ENCODE measurements around the gene PPP1R14B.
A peak's percentile ranks its signal among the peaks of the same experiment; 100 is the strongest.
"Not testable (repeated sequence)": the region's sequence is repeated elsewhere in the genome, so short reads cannot be mapped to it uniquely, and the experiment has no call there.

The PPP1R14B gene

GRCh38 chr11:64248578-64248977 is 1.8 kb upstream of the PPP1R14B start:
- no peak for DNase-seq (ENCODE audit: insufficient read length, low spot score)
- no peak for FAIRE-seq
- TF ChIP-seq POU2F2 (IDR thresholded peaks at IDR 0.05; ENCODE audit: low read depth, low read length) (no peak), PAX5 (IDR thresholded peaks at IDR 0.05; ENCODE audit: insufficient read depth, low read length, severe bottlenecking) (no peak), POLR2AphosphoS5 (IDR thresholded peaks at IDR 0.05; ENCODE audit: low read depth, low read length) (no peak), POLR2A (IDR thresholded peaks at IDR 0.05; ENCODE audit: low read depth, low read length) (no peak), SPI1 (IDR thresholded peaks at IDR 0.05; ENCODE audit: low read depth, low read length) (no peak), TAF1 (IDR thresholded peaks at IDR 0.05; ENCODE audit: low read depth, low read length) (no peak)

- FAIRE-seq (no peak), DNase-seq (ENCODE audit: insufficient read length, low spot score) (no peak)
- TF ChIP-seq POLR2A (IDR thresholded peaks at IDR 0.05; ENCODE audit: low read depth, low read length) (no peak), PAX5 (IDR thresholded peaks at IDR 0.05; ENCODE audit: insufficient read depth, low read length, severe bottlenecking) (no peak), POU2F2 (IDR thresholded peaks at IDR 0.05; ENCODE audit: low read depth, low read length) (no peak), TAF1 (IDR thresholded peaks at IDR 0.05; ENCODE audit: low read depth, low read length) (no peak), POLR2AphosphoS5 (IDR thresholded peaks at IDR 0.05; ENCODE audit: low read depth, low read length) (no peak), SPI1 (IDR thresholded peaks at IDR 0.05; ENCODE audit: low read depth, low read length) (no peak)
Measured at GRCh38 chr11:64247729-64248531, 1.2 kb upstream of the PPP1R14B start.

GRCh38 chr11:64246621-64246870 is 197 bp downstream of the PPP1R14B start:
- FAIRE-seq; DNase-seq (ENCODE audit: insufficient read length, low spot score): not testable (repeated sequence)

GRCh38 chr11:64245797-64246620 is 734 bp downstream of the PPP1R14B start:
- FAIRE-seq (peak; percentile 16), DNase-seq (ENCODE audit: insufficient read length, low spot score) (no peak)
- TF ChIP-seq POLR2AphosphoS5 (IDR thresholded peaks at IDR 0.05; ENCODE audit: low read depth, low read length) = no peak
- TF ChIP-seq POU2F2 (IDR thresholded peaks at IDR 0.05; ENCODE audit: low read depth, low read length) = no peak
- TF ChIP-seq TAF1 (IDR thresholded peaks at IDR 0.05; ENCODE audit: low read depth, low read length) = 0 out of 2 replicates have a peak, but pooled peaks have one; percentile 17
- TF ChIP-seq PAX5 (IDR thresholded peaks at IDR 0.05; ENCODE audit: insufficient read depth, low read length, severe bottlenecking) = no peak
- 0 out of 2 replicates have a peak, but pooled peaks have one; percentile 23 for TF ChIP-seq POLR2A (IDR thresholded peaks at IDR 0.05; ENCODE audit: low read depth, low read length)
- no peak for TF ChIP-seq SPI1 (IDR thresholded peaks at IDR 0.05; ENCODE audit: low read depth, low read length)

- TF ChIP-seq PAX5 (IDR thresholded peaks at IDR 0.05; ENCODE audit: insufficient read depth, low read length, severe bottlenecking) (no peak), POU2F2 (IDR thresholded peaks at IDR 0.05; ENCODE audit: low read depth, low read length) (no peak), POLR2A (IDR thresholded peaks at IDR 0.05; ENCODE audit: low read depth, low read length) (no peak), TAF1 (IDR thresholded peaks at IDR 0.05; ENCODE audit: low read depth, low read length) (no peak), POLR2AphosphoS5 (IDR thresholded peaks at IDR 0.05; ENCODE audit: low read depth, low read length) (no peak), SPI1 (IDR thresholded peaks at IDR 0.05; ENCODE audit: low read depth, low read length) (no peak; the same call in 1 of the 2 replicates)
- no peak for FAIRE-seq
- no peak for DNase-seq (ENCODE audit: insufficient read length, low spot score)
Measured at GRCh38 chr11:64245401-64245796, 1.3 kb downstream of the PPP1R14B start.

GRCh38 chr11:64244966-64245365 is 1.8 kb downstream of the PPP1R14B start:
- TF ChIP-seq POLR2AphosphoS5 (IDR thresholded peaks at IDR 0.05; ENCODE audit: low read depth, low read length) (peak; percentile 61; the same call in 1 of the 2 replicates), TAF1 (IDR thresholded peaks at IDR 0.05; ENCODE audit: low read depth, low read length) (no peak)
- FAIRE-seq (no peak), DNase-seq (ENCODE audit: insufficient read length, low spot score) (no peak)

GRCh38 chr11:64244107-64244506 is 2.6 kb downstream of the PPP1R14B start:
- TF ChIP-seq POLR2AphosphoS5 (IDR thresholded peaks at IDR 0.05; ENCODE audit: low read depth, low read length) (no peak; the same call in 1 of the 2 replicates), POU2F2 (IDR thresholded peaks at IDR 0.05; ENCODE audit: low read depth, low read length) (no peak), PAX5 (IDR thresholded peaks at IDR 0.05; ENCODE audit: insufficient read depth, low read length, severe bottlenecking) (no peak), SPI1 (IDR thresholded peaks at IDR 0.05; ENCODE audit: low read depth, low read length) (no peak), POLR2A (IDR thresholded peaks at IDR 0.05; ENCODE audit: low read depth, low read length) (no peak; the same call in 1 of the 2 replicates), TAF1 (IDR thresholded peaks at IDR 0.05; ENCODE audit: low read depth, low read length) (no peak)
- no peak for DNase-seq (ENCODE audit: insufficient read length, low spot score)
- FAIRE-seq = no peak

GRCh38 chr11:64243236-64243854 is 3.4 kb downstream of the PPP1R14B start:
- no peak for DNase-seq (ENCODE audit: insufficient read length, low spot score)
- FAIRE-seq = no peak
- 0 out of 2 replicates have a peak, but pooled peaks have one; percentile 54 for TF ChIP-seq POLR2A (IDR thresholded peaks at IDR 0.05; ENCODE audit: low read depth, low read length)
- TF ChIP-seq POU2F2 (IDR thresholded peaks at IDR 0.05; ENCODE audit: low read depth, low read length) = no peak
- TF ChIP-seq POLR2AphosphoS5 (IDR thresholded peaks at IDR 0.05; ENCODE audit: low read depth, low read length) = peak; percentile 38; the same call in 1 of the 2 replicates

- TF ChIP-seq POU2F2 (IDR thresholded peaks at IDR 0.05; ENCODE audit: low read depth, low read length) (no peak), SPI1 (IDR thresholded peaks at IDR 0.05; ENCODE audit: low read depth, low read length) (no peak), POLR2A (IDR thresholded peaks at IDR 0.05; ENCODE audit: low read depth, low read length) (peak; percentile 51), POLR2AphosphoS5 (IDR thresholded peaks at IDR 0.05; ENCODE audit: low read depth, low read length) (peak; percentile 63), PAX5 (IDR thresholded peaks at IDR 0.05; ENCODE audit: insufficient read depth, low read length, severe bottlenecking) (no peak), TAF1 (IDR thresholded peaks at IDR 0.05; ENCODE audit: low read depth, low read length) (0 out of 2 replicates have a peak, but pooled peaks have one; percentile 6)
- FAIRE-seq (peak; percentile 66), DNase-seq (ENCODE audit: insufficient read length, low spot score) (peak; percentile 88)
Measured at GRCh38 chr11:64241491-64242374, 5.0 kb downstream of the PPP1R14B start.
